K562 treated with DMSO at 1 percent for 12 hours (cell line): ENCODE measurements around the gene DCX. TPM values are rescaled to one million over a fixed set of nuclear protein-coding genes. Genes with fewer than 3 reads are reported as not detected.

Source experiments
- total RNA-seq: library from RNA; unstranded; fragments of 300-600 nt; gene quantifications from 2 replicates; pipeline ENCODE4 v1.2.3, GENCODE V29; 2022; ENCODE audit not compliant: insufficient read depth

The DCX gene
- total RNA-seq: not detected in 2 replicates

DNA sequence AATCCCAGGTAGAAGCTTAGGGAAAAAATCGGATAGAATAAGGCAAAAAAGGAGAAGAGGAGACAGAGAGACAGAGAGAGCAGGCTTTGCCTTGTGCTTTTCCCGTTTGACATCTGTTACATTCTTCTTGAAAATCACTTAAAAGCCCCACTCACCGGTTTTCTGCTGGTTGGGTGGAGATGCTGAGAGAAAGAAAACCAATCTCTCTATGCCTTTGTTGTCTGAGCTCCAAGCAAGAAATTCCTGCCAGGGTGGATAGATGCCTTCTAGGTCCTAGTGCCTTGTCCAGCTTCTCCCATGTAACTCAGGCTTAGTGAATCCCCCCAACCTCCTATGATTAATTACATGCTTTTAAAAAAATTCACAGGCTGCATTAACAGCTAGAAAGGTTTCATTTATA, at the start of gene DCX:
Gene DCX (minus strand): TSS at position 210 of the 400 bp plus-strand sequence. CDS start 1,794 bp downstream, outside the sequence.

GRCh38 chrX:111270339-111270738, 141.7 kb downstream of the DCX start, which contains the start of gene CAPN6:
CAPN6 (minus strand) TSS chrX:111270483; CDS start chrX:111263936, 6,547 bp downstream.

Other genes with a start within 250 kb of the DCX start
- not detected in 2 replicates for gene CAPN6, start 141.7 kb downstream of the DCX start, total RNA-seq
- gene SERTM2, start 99.5 kb upstream of the DCX start, total RNA-seq: not detected in 2 replicates